H1 (cell line): ENCODE data around the gene RIF1.

Experiments used
- CBX8 ChIP-seq: fragments of 300-800, 300-1000 bp; sonication (generic); IDR thresholded peaks from 2 replicates; pipeline ENCODE4 v1.7.1; 2016; ENCODE audit warnings: low read depth, low read length, borderline replicate concordance
- CHD2 ChIP-seq: IDR thresholded peaks from 2 replicates; pipeline ENCODE4 v1.6.1; 2012; ENCODE audit warnings: low read length, improper control_type of control experiment
- GABPA ChIP-seq: IDR thresholded peaks from 2 replicates; pipeline ENCODE4 v1.6.1; 2011; ENCODE audit warnings: mild to moderate bottlenecking, low read length, moderate library complexity, borderline replicate concordance; ENCODE audit not compliant: insufficient read depth
- JUND ChIP-seq: IDR thresholded peaks from 2 replicates; pipeline ENCODE4 v1.6.1; 2011; ENCODE audit warnings: mild to moderate bottlenecking, improper control_type of control experiment, low read length
- MAX ChIP-seq: IDR thresholded peaks from 2 replicates; pipeline ENCODE4 v1.6.1; 2012; ENCODE audit warnings: inconsistent platforms
- POLR2A ChIP-seq, 2 experiments: IDR thresholded peaks; 1 replicate in 1 of 2; 2 replicates in 1 of 2; pipeline ENCODE4 v1.6.1; 2011; ENCODE audit warnings: low read depth in 2 of 2, low read length in 2 of 2, mild to moderate bottlenecking in 2 of 2; ENCODE audit errors: control extremely low read depth in 1 of 2
- POLR2AphosphoS5 ChIP-seq: IDR thresholded peaks from 2 replicates; pipeline ENCODE4 v1.6.1; 2011; ENCODE audit warnings: low read depth, low read length
- SIX5 ChIP-seq: IDR thresholded peaks from 2 replicates; pipeline ENCODE4 v1.6.1; 2011; ENCODE audit warnings: mild to moderate bottlenecking, low read depth, low read length
- TF ChIP-seq, protein P1 (sequence below), 3 experiments: IDR thresholded peaks; 1 replicate in 2 of 3; 2 replicates in 1 of 3; pipeline versions ENCODE4 v1.5.1 to v1.6.1; 2011; ENCODE audit warnings: low read length in 3 of 3, mild to moderate bottlenecking in 3 of 3, inconsistent platforms in 2 of 3, low read depth in 1 of 3, moderate library complexity in 1 of 3; ENCODE audit not compliant: insufficient read depth in 1 of 3; ENCODE audit errors: control extremely low read depth in 1 of 3

GRCh38 chr2:151482171-151482725 lies 72.5 kb downstream of the RIF1 start:
- TF ChIP-seq, protein P1, sequence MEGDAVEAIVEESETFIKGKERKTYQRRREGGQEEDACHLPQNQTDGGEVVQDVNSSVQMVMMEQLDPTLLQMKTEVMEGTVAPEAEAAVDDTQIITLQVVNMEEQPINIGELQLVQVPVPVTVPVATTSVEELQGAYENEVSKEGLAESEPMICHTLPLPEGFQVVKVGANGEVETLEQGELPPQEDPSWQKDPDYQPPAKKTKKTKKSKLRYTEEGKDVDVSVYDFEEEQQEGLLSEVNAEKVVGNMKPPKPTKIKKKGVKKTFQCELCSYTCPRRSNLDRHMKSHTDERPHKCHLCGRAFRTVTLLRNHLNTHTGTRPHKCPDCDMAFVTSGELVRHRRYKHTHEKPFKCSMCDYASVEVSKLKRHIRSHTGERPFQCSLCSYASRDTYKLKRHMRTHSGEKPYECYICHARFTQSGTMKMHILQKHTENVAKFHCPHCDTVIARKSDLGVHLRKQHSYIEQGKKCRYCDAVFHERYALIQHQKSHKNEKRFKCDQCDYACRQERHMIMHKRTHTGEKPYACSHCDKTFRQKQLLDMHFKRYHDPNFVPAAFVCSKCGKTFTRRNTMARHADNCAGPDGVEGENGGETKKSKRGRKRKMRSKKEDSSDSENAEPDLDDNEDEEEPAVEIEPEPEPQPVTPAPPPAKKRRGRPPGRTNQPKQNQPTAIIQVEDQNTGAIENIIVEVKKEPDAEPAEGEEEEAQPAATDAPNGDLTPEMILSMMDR (IDR thresholded peaks at IDR 0.05; ENCODE audit: control extremely low read depth in 1 of 3, insufficient read depth in 1 of 3, low read depth in 1 of 3, low read length in 3 of 3) = no peak
- peak; percentile 43; the same call in 1 of the 2 replicates for TF ChIP-seq POLR2AphosphoS5
- no peak for TF ChIP-seq GABPA
- TF ChIP-seq POLR2A (IDR thresholded peaks at IDR 0.05; ENCODE audit: control extremely low read depth in 1 of 2, low read depth in 2 of 2, low read length in 2 of 2) = no peak
- no peak for TF ChIP-seq JUND
- no peak for TF ChIP-seq CBX8
- no peak for TF ChIP-seq CHD2
- no peak for TF ChIP-seq SIX5
- TF ChIP-seq MAX = no peak
